ENCODE results near the gene FCHSD1.
A peak's percentile ranks its signal among the peaks of the same experiment; 100 is the strongest.

FCHSD1 gene

GRCh38 chr5:141632650-141633049, 18.6 kb downstream of the FCHSD1 start:
- no peak for DNase-seq (ENCODE audit: low read depth)
- TF ChIP-seq CTCF (conservative IDR thresholded peaks at IDR 0.05; ENCODE audit: low read depth, low read length) = no peak
- H3K4me3 ChIP-seq (ENCODE audit: low read depth, low read length) = no peak overlapping the region

GRCh38 chr5:141630570-141631140, 20.6 kb downstream of the FCHSD1 start:
- TF ChIP-seq CTCF (conservative IDR thresholded peaks at IDR 0.05; ENCODE audit: low read depth, low read length) = no peak
- DNase-seq (ENCODE audit: low read depth) = no peak
- no peak overlapping the region for H3K4me3 ChIP-seq (ENCODE audit: low read depth, low read length)

- no peak overlapping the region for H3K4me3 ChIP-seq (ENCODE audit: low read depth, low read length)
- no peak for DNase-seq (ENCODE audit: low read depth)
- no peak for TF ChIP-seq CTCF (conservative IDR thresholded peaks at IDR 0.05; ENCODE audit: low read depth, low read length)
These were observed 22.9 kb downstream of the FCHSD1 start for GRCh38 chr5:141628175-141628788.

- no peak for TF ChIP-seq CTCF (conservative IDR thresholded peaks at IDR 0.05; ENCODE audit: low read depth, low read length)
- DNase-seq (ENCODE audit: low read depth) = no peak
- no peak overlapping the region for H3K4me3 ChIP-seq (ENCODE audit: low read depth, low read length)
These were observed 27.6 kb downstream of the FCHSD1 start for GRCh38 chr5:141623611-141624010.

- DNase-seq (ENCODE audit: low read depth) = peak; percentile 65
- no peak for TF ChIP-seq CTCF (conservative IDR thresholded peaks at IDR 0.05; ENCODE audit: low read depth, low read length)
- no peak overlapping the region for H3K4me3 ChIP-seq (ENCODE audit: low read depth, low read length)
These were observed 28.0 kb downstream of the FCHSD1 start for GRCh38 chr5:141623186-141623585.

- peak; percentile 85 for TF ChIP-seq CTCF (conservative IDR thresholded peaks at IDR 0.05; ENCODE audit: low read depth, low read length)
- H3K4me3 ChIP-seq (ENCODE audit: low read depth, low read length) = peak within 1 kb of the TSS; percentile 84
- DNase-seq (ENCODE audit: low read depth) = peak; percentile 98
These were observed 32.2 kb downstream of the FCHSD1 start, which contains the start of gene DIAPH1 for GRCh38 chr5:141618804-141619554. TSS of gene DIAPH1 (minus strand) at chr5:141619000. CDS start at chr5:141618914, 86 bp downstream.

Measured in choroid plexus epithelial cell (primary cell).